Measurements from ENCODE around the gene ZNF185.

The ZNF185 gene

DNA sequence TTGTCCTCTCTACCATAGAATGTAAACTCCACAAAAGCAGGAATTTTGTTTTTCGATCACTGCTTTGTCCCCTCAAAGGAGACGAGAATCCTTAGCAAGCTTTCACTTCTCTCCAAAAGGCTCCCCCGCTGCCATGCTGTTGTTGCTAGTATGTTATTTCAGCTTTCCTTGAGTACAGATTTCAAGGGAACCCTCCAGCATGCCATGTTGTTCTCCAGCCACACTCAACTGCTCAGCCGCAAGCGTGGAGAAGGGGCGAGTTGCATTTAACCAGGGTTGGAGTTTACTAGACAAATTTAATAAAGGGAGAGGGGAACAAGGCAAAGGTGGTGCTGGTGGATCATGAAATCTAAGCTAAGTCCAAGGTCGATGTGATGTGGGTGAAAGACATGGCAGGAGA lies 43.9 kb upstream of the ZNF185 start:
- ChIA-PET POLR2A (no interaction called here), CTCF (interaction anchor here (0.6 to 0.8 kb wide), 2 partner anchors 71 to 1304 kb away, joined by 3 read pairs; no protein-coding TSS in a partner anchor)
- TF ChIP-seq ZNF791 (tag by site-specific recombination; IDR thresholded peaks at IDR 0.05) (no peak), ZFP69B (tag by site-specific recombination; IDR thresholded peaks at IDR 0.05) (no peak), ZNF184 (tag by site-specific recombination; IDR thresholded peaks at IDR 0.05) (no peak), ZNF391 (tag by site-specific recombination; IDR thresholded peaks at IDR 0.05; ENCODE audit: borderline replicate concordance, low read depth) (no peak), ZBTB1 (tag by site-specific recombination; IDR thresholded peaks at IDR 0.05) (no peak), ZNF830 (tag by site-specific recombination; IDR thresholded peaks at IDR 0.05; ENCODE audit: low read depth) (no peak)
- TF ChIP-seq, protein P1, sequence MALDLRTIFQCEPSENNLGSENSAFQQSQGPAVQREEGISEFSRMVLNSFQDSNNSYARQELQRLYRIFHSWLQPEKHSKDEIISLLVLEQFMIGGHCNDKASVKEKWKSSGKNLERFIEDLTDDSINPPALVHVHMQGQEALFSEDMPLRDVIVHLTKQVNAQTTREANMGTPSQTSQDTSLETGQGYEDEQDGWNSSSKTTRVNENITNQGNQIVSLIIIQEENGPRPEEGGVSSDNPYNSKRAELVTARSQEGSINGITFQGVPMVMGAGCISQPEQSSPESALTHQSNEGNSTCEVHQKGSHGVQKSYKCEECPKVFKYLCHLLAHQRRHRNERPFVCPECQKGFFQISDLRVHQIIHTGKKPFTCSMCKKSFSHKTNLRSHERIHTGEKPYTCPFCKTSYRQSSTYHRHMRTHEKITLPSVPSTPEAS (tag by site-specific recombination; IDR thresholded peaks at IDR 0.05): no peak
- H3K4me3 ChIP-seq (ENCODE audit: low read depth, low read length): no peak overlapping the region
- H3K4me1 ChIP-seq (ENCODE audit: control insufficient read depth, insufficient read depth, low read length): no peaks in the 10 kb centered on the region
- no peaks in the 10 kb centered on the region for H3K9me3 ChIP-seq (ENCODE audit: control insufficient read depth, insufficient read depth, low read depth, low read length)
- no peak overlapping the region for H3K27ac ChIP-seq (ENCODE audit: extremely low read depth, low read depth, low read length)
- peaks cover 20 to 48% of the 10 kb centered on the region in 2 experiments; a peak in 2 of 3 replicates for H3K36me3 ChIP-seq (ENCODE audit: control insufficient read depth in 2 of 2, insufficient read depth in 1 of 2, low read length in 2 of 2)

DNA sequence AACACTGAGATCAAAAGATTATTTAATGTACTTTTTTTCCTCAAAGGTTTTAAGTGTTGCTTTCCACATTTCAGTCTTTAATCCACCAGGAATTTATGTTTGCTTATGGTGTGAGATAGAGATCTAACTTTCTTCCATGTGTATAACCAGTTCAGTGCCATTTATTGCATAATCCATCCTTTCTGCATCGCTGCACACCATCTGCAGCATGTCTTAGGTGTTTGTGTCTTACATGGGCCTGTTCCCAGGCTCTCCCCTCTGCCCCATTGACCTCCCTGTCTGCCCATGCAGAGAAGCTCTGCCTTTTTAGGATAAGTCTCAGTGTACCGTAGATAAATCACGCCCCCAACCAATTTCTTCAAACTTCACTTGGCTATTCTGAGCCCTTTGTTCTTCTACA lies 36.8 kb upstream of the ZNF185 start:
- CTCF ChIA-PET: interaction anchor here (0.7 kb wide), 1 partner anchor 606 kb away, joined by 4 read pairs; no protein-coding TSS in a partner anchor
- H3K36me3 ChIP-seq (ENCODE audit: control insufficient read depth in 2 of 2, insufficient read depth in 1 of 2, low read length in 2 of 2): peaks cover 8 to 59% of the 10 kb centered on the region in 2 experiments; a peak in 2 of 3 replicates

More for the DNA sequence above, 36.8 kb upstream of the ZNF185 start:
- H3K4me1 ChIP-seq (ENCODE audit: control insufficient read depth, insufficient read depth, low read length): no peaks in the 10 kb centered on the region
- H3K4me3 ChIP-seq (ENCODE audit: low read depth, low read length): no peak overlapping the region
- H3K27ac ChIP-seq (ENCODE audit: extremely low read depth, low read depth, low read length): no peak overlapping the region
- TF ChIP-seq ZNF394 (tag by site-specific recombination; IDR thresholded peaks at IDR 0.05; ENCODE audit: borderline replicate concordance) (no peak), ZNF792 (tag by site-specific recombination; IDR thresholded peaks at IDR 0.05) (no peak), ZNF529 (tag by site-specific recombination; IDR thresholded peaks at IDR 0.05; ENCODE audit: insufficient replicate concordance) (no peak), ZNF621 (tag by site-specific recombination; IDR thresholded peaks at IDR 0.05) (no peak), ZNF112 (tag by site-specific recombination; IDR thresholded peaks at IDR 0.05) (no peak), YY2 (tag by site-specific recombination; IDR thresholded peaks at IDR 0.05) (no peak), ZIC2 (tag by site-specific recombination; IDR thresholded peaks at IDR 0.05) (no peak), ZNF747 (tag by site-specific recombination; IDR thresholded peaks at IDR 0.05) (no peak), ZNF585B (tag by site-specific recombination; IDR thresholded peaks at IDR 0.05) (no peak), MYNN (tag by site-specific recombination; IDR thresholded peaks at IDR 0.05; ENCODE audit: borderline replicate concordance) (no peak), ZNF292 (tag by site-specific recombination; IDR thresholded peaks at IDR 0.05; ENCODE audit: borderline replicate concordance, low read depth) (no peak), SALL2 (tag by site-specific recombination; IDR thresholded peaks at IDR 0.05; ENCODE audit: borderline replicate concordance) (no peak), ZNF174 (tag by site-specific recombination; IDR thresholded peaks at IDR 0.05) (no peak), EGR2 (tag by site-specific recombination; IDR thresholded peaks at IDR 0.05; ENCODE audit: low read depth) (no peak), ZNF624 (tag by site-specific recombination; IDR thresholded peaks at IDR 0.05) (no peak), ZNF214 (tag by site-specific recombination; IDR thresholded peaks at IDR 0.05; ENCODE audit: borderline replicate concordance) (no peak)
- TF ChIP-seq, protein P2, sequence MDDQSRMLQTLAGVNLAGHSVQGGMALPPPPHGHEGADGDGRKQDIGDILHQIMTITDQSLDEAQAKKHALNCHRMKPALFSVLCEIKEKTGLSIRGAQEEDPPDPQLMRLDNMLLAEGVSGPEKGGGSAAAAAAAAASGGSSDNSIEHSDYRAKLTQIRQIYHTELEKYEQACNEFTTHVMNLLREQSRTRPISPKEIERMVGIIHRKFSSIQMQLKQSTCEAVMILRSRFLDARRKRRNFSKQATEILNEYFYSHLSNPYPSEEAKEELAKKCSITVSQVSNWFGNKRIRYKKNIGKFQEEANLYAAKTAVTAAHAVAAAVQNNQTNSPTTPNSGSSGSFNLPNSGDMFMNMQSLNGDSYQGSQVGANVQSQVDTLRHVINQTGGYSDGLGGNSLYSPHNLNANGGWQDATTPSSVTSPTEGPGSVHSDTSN (CRISPR knock-in tag; IDR thresholded peaks at IDR 0.05): no peak
- TF ChIP-seq, protein P3, sequence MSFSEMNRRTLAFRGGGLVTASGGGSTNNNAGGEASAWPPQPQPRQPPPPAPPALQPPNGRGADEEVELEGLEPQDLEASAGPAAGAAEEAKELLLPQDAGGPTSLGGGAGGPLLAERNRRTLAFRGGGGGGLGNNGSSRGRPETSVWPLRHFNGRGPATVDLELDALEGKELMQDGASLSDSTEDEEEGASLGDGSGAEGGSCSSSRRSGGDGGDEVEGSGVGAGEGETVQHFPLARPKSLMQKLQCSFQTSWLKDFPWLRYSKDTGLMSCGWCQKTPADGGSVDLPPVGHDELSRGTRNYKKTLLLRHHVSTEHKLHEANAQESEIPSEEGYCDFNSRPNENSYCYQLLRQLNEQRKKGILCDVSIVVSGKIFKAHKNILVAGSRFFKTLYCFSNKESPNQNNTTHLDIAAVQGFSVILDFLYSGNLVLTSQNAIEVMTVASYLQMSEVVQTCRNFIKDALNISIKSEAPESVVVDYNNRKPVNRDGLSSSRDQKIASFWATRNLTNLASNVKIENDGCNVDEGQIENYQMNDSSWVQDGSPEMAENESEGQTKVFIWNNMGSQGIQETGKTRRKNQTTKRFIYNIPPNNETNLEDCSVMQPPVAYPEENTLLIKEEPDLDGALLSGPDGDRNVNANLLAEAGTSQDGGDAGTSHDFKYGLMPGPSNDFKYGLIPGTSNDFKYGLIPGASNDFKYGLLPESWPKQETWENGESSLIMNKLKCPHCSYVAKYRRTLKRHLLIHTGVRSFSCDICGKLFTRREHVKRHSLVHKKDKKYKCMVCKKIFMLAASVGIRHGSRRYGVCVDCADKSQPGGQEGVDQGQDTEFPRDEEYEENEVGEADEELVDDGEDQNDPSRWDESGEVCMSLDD (tag by site-specific recombination; IDR thresholded peaks at IDR 0.05): no peak
- TF ChIP-seq, protein P4, sequence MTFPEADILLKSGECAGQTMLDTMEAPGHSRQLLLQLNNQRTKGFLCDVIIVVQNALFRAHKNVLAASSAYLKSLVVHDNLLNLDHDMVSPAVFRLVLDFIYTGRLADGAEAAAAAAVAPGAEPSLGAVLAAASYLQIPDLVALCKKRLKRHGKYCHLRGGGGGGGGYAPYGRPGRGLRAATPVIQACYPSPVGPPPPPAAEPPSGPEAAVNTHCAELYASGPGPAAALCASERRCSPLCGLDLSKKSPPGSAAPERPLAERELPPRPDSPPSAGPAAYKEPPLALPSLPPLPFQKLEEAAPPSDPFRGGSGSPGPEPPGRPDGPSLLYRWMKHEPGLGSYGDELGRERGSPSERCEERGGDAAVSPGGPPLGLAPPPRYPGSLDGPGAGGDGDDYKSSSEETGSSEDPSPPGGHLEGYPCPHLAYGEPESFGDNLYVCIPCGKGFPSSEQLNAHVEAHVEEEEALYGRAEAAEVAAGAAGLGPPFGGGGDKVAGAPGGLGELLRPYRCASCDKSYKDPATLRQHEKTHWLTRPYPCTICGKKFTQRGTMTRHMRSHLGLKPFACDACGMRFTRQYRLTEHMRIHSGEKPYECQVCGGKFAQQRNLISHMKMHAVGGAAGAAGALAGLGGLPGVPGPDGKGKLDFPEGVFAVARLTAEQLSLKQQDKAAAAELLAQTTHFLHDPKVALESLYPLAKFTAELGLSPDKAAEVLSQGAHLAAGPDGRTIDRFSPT (tag by site-specific recombination; IDR thresholded peaks at IDR 0.05): no peak
- TF ChIP-seq, protein P1 (tag by site-specific recombination; IDR thresholded peaks at IDR 0.05): no peak
- POLR2A ChIA-PET: no interaction called here
- H3K9me3 ChIP-seq (ENCODE audit: control insufficient read depth, insufficient read depth, low read depth, low read length): no peaks in the 10 kb centered on the region
